ENCODE measurements around the gene PUM2. TPM values are rescaled to one million over a fixed set of nuclear protein-coding genes. Genes with fewer than 3 reads are reported as not detected.

Gene PUM2
- total RNA-seq, result 10 to 100 TPM; 88.4 to 96.8 TPM

- H3K9me3 Mint-ChIP-seq, result no peaks in the 10 kb centered on the region
- H3K36me3 Mint-ChIP-seq (ENCODE audit: low read depth), result peaks cover 22% of the 10 kb centered on the region
- H3K27ac Mint-ChIP-seq, result peak within 1 kb of the TSS; percentile 90
- no peaks in the 10 kb centered on the region for H3K27me3 Mint-ChIP-seq (ENCODE audit: low read depth)
- peak; percentile 94 for DNase-seq
- CTCF ChIA-PET, result interaction anchor here (0.9 to 2.8 kb wide), 6 partner anchors 10 to 300 kb away, joined by 3 to 16 read pairs (median 4); partner anchors contain the start of gene HS1BP3
- peaks cover 28% of the 10 kb centered on the region for H3K4me1 Mint-ChIP-seq (ENCODE audit: low read depth)
- intact Hi-C loops (cut with micrococcal nuclease), result loop anchor here (1.0 to 2.0 kb wide), 10 partner anchors 14 to 1790 kb away; partner anchors contain the start of genes HS1BP3, LDAH, RDH14 and RHOB
- H3K4me3 Mint-ChIP-seq, result no peak within 1 kb of the TSS
These were observed at the start of gene PUM2 for GRCh38 chr2:20350753-20351554. TSS of gene PUM2 (minus strand) at chr2:20350844. CDS start at chr2:20327360, 23,484 bp downstream.

GRCh38 chr2:20400306-20400705 is 49.7 kb upstream of the PUM2 start:
- intact Hi-C loops (cut with micrococcal nuclease), result no loop called here
- H3K9me3 Mint-ChIP-seq, result no peaks in the 10 kb centered on the region
- no peak overlapping the region for H3K4me3 Mint-ChIP-seq
- H3K27ac Mint-ChIP-seq, result no peak overlapping the region
- CTCF ChIA-PET, result interaction anchor here (0.5 to 3.0 kb wide), 2 partner anchors 10 to 53 kb away, joined by 3 to 16 read pairs; no protein-coding TSS in a partner anchor
- no peaks in the 10 kb centered on the region for H3K4me1 Mint-ChIP-seq (ENCODE audit: low read depth)
- DNase-seq, result no peak
- H3K36me3 Mint-ChIP-seq (ENCODE audit: low read depth), result no peaks in the 10 kb centered on the region
- H3K27me3 Mint-ChIP-seq (ENCODE audit: low read depth), result peaks cover 2% of the 10 kb centered on the region

DNA sequence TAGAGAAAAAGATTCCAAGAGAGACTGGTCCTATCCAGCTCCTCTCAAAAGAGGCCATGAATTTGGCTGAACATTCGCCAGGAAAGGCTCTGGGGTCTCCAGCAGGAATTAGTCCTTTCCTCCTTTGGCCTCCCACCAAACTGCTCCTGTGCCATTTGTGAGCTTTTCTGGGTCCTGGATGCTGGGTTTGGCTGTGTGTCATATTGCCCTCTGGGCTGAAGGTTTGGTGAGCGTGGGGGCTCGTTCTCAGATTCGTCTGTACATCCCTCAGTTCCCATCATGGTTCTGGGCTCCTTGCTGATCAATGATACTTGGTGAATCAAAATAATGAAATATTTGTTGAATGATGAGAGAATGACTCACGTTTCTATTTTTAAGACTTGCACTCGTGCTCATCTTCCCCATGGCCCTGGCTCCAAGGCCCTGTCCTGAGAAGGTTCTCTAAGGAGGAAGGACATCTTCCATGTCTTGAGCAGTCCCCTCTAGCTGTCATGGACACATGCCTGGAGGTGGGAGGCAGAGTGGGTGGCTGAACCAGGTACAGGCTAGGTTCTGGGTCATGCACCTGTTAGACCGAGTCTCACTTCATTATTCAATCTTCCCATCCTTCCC is 48.4 kb upstream of the PUM2 start:
- Mint-ChIP-seq H3K36me3 (ENCODE audit: low read depth) (no peaks in the 10 kb centered on the region), H3K4me1 (ENCODE audit: low read depth) (no peaks in the 10 kb centered on the region), H3K27me3 (ENCODE audit: low read depth) (peaks cover 2% of the 10 kb centered on the region), H3K4me3 (no peak overlapping the region), H3K9me3 (no peaks in the 10 kb centered on the region), H3K27ac (no peak overlapping the region)
- intact Hi-C loops (cut with micrococcal nuclease), result no loop called here
- no peak for DNase-seq
- CTCF ChIA-PET, result interaction anchor here (3.0 kb wide), 1 partner anchor 12 kb away, joined by 16 read pairs; no protein-coding TSS in a partner anchor

DNA sequence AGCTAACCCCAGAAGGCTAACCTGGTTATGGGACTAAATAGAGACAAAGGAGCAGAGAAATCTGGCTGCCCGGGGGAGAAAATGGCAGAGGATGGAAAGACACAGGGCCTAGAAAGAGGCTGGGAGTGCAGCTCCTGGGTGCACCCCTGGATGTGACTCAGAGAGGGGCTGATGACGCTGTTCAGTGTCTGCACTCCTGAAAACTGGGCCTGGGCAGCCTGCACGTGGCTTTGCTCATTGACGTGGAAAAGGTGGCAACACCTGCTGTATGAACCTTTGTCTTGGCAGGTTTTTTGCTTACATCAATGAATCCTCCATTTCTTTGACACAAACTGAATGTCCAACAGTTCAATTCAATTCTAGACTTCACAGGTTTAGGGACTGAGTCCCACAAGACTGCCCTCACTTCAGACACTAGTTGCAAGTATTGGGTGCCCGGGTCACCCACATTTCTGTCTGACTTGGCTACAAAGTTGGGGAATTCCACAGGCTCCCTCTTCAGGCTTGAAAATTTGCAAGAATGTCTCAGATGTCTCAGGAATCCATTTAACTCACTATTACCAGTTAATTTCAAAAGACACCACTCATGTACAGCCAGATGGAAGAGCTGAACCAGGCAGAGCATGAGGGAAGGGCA is 47.3 kb upstream of the PUM2 start:
- Mint-ChIP-seq H3K27me3 (ENCODE audit: low read depth) (peaks cover 4% of the 10 kb centered on the region), H3K4me1 (ENCODE audit: low read depth) (no peaks in the 10 kb centered on the region), H3K27ac (no peak overlapping the region), H3K9me3 (no peaks in the 10 kb centered on the region), H3K36me3 (ENCODE audit: low read depth) (no peaks in the 10 kb centered on the region), H3K4me3 (no peak overlapping the region)
- no peak for DNase-seq
- intact Hi-C loops (cut with micrococcal nuclease), result no loop called here
- CTCF ChIA-PET, result interaction anchor here (0.8 kb wide), 1 partner anchor 118 kb away, joined by 3 read pairs; no protein-coding TSS in a partner anchor

- no peak for DNase-seq
- Mint-ChIP-seq H3K4me1 (ENCODE audit: low read depth) (no peaks in the 10 kb centered on the region), H3K27ac (no peak overlapping the region), H3K36me3 (ENCODE audit: low read depth) (no peaks in the 10 kb centered on the region), H3K9me3 (no peaks in the 10 kb centered on the region), H3K4me3 (no peak overlapping the region), H3K27me3 (ENCODE audit: low read depth) (peaks cover 4% of the 10 kb centered on the region)
- intact Hi-C loops (cut with micrococcal nuclease), result no loop called here
- CTCF ChIA-PET, result no interaction called here
These were observed 45.8 kb upstream of the PUM2 start for GRCh38 chr2:20396356-20397000.

GRCh38 chr2:20393986-20394385 is 43.3 kb upstream of the PUM2 start:
- DNase-seq, result no peak
- intact Hi-C loops (cut with micrococcal nuclease), result no loop called here
- H3K9me3 Mint-ChIP-seq, result no peaks in the 10 kb centered on the region
- peaks cover 4% of the 10 kb centered on the region for H3K27me3 Mint-ChIP-seq (ENCODE audit: low read depth)
- H3K4me3 Mint-ChIP-seq, result no peak overlapping the region
- CTCF ChIA-PET, result no interaction called here
- H3K36me3 Mint-ChIP-seq (ENCODE audit: low read depth), result no peaks in the 10 kb centered on the region
- no peaks in the 10 kb centered on the region for H3K4me1 Mint-ChIP-seq (ENCODE audit: low read depth)
- H3K27ac Mint-ChIP-seq, result no peak overlapping the region

DNA sequence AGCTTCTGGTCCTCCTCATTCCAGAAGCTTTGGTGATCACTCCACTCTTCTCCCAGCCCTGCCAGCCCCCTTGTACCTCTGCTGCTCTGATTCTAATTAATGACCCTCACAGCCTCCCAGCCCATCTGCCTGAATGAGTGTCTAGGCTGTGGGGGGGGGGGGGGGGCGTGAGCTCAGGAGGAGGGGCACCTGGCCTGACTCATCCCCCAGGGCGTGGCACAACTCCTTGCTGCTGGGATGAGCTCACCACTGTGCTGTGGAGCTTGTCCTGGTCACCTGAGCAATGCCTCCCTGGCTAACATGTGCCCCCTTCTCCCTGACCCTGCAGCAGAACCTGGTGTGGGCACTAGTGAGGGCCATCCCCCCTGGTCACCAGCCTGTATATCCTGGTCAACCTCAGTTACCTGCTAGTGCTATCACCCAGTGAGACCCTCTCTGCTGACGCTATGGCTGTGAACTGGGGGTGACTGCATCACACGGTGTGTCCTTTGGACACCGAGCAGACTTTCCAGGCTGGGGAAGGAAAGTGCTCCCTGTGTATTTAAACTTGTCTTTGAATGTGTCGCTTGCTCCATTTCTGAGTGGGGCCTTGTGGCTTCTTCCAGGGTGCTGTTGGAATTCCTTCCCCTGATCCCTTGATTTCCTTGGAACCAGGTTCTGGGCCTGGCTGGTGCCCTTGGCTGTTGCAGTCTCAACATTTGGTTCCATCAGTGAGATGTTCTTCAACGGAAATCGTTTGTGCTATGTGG is 41.5 kb upstream of the PUM2 start:
- CTCF ChIA-PET, result no interaction called here
- Mint-ChIP-seq H3K4me3 (no peak overlapping the region), H3K27ac (no peak overlapping the region), H3K27me3 (ENCODE audit: low read depth) (peaks cover 4% of the 10 kb centered on the region), H3K4me1 (ENCODE audit: low read depth) (no peaks in the 10 kb centered on the region), H3K9me3 (no peaks in the 10 kb centered on the region), H3K36me3 (ENCODE audit: low read depth) (no peaks in the 10 kb centered on the region)
- DNase-seq, result no peak
- intact Hi-C loops (cut with micrococcal nuclease), result no loop called here

- H3K4me3 Mint-ChIP-seq, result no peak overlapping the region
- DNase-seq, result no peak
- CTCF ChIA-PET, result no interaction called here
These were observed 40.0 kb upstream of the PUM2 start for GRCh38 chr2:20390524-20391123.

GRCh38 chr2:20384953-20385352 is 34.3 kb upstream of the PUM2 start:
- intact Hi-C loops (cut with micrococcal nuclease), result loop anchor here (5.0 kb wide), 1 partner anchor 58 kb away; no protein-coding TSS in a partner anchor

More at GRCh38 chr2:20390524-20391123, 40.0 kb upstream of the PUM2 start:
- Mint-ChIP-seq H3K9me3 (no peaks in the 10 kb centered on the region), H3K27me3 (ENCODE audit: low read depth) (peaks cover 2% of the 10 kb centered on the region), H3K4me1 (ENCODE audit: low read depth) (no peaks in the 10 kb centered on the region), H3K27ac (no peak overlapping the region), H3K36me3 (ENCODE audit: low read depth) (no peaks in the 10 kb centered on the region)
- intact Hi-C loops (cut with micrococcal nuclease), result no loop called here

DNA sequence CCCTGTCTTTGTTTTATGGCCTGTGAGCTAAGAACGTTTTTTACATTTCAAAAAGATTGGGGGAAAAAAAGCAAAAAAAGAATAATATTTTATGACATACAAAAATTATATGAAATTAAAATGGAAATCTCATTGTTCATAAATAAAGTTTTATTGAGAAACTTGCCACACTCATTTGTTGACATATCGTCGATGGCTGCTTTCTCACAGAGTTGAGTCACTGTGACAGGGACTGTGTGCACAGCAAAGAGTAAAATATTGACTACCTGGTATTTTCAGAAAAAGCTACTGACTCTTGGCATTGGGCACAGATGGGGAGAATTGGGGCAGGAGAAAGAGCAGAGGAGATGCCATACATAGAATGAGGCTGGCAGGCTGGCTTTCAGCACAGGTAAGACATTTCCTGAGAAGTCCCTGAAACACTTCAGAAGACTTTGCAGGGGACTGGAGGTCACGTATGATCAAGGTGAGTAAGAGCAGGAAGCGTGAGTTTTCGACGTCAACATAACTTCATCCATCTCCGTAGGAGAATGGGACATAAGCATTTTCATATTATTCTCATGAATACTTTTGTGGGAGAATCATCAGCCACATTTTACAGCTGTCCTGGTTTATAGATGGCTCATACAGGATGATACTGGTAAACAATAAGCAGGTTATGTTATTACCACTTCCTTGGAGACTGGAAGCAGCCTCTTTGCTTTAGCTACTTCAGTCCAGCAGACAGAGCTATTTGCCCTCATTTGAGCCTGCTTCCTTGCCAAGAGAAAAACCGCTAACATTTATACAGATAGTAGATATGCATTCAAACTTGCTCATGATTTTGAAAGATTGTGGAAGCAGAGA is 32.5 kb upstream of the PUM2 start:
- Mint-ChIP-seq H3K27me3 (ENCODE audit: low read depth) (peaks cover 3% of the 10 kb centered on the region), H3K36me3 (ENCODE audit: low read depth) (no peaks in the 10 kb centered on the region), H3K4me1 (ENCODE audit: low read depth) (no peaks in the 10 kb centered on the region), H3K4me3 (no peak overlapping the region), H3K9me3 (no peaks in the 10 kb centered on the region), H3K27ac (no peak overlapping the region)
- intact Hi-C loops (cut with micrococcal nuclease), result no loop called here
- CTCF ChIA-PET, result interaction anchor here (1.1 to 1.7 kb wide), 3 partner anchors 22 to 259 kb away, joined by 3 to 8 read pairs (median 4); no protein-coding TSS in a partner anchor
- DNase-seq, result no peak

More at GRCh38 chr2:20384953-20385352, 34.3 kb upstream of the PUM2 start:
- Mint-ChIP-seq H3K27me3 (ENCODE audit: low read depth) (no peaks in the 10 kb centered on the region), H3K4me1 (ENCODE audit: low read depth) (no peaks in the 10 kb centered on the region), H3K4me3 (no peak overlapping the region), H3K27ac (no peak overlapping the region), H3K9me3 (no peaks in the 10 kb centered on the region), H3K36me3 (ENCODE audit: low read depth) (no peaks in the 10 kb centered on the region)
- CTCF ChIA-PET, result interaction anchor here (0.6 kb wide), 1 partner anchor 30 kb away, joined by 3 read pairs; no protein-coding TSS in a partner anchor
- no peak for DNase-seq
